Stimulated activated CD8-positive, alpha-beta memory T cell treated with anti-CD3 and anti-CD28 coated beads, Interleukin-4, amount 100 ng/mL, for 48 hours (primary cell): ENCODE results near the gene DCP2.

Experiments
- DNase-seq: peaks from one replicate; pipeline ENCODE4 v3.0.0-alpha.2; 2020

Gene DCP2

GRCh38 chr5:113022661-113023060 is 46.1 kb downstream of the DCP2 start:
- DNase-seq, result no peak

- DNase-seq, result no peak
Observed at GRCh38 chr5:113024076-113024697, 47.6 kb downstream of the DCP2 start.

GRCh38 chr5:113025596-113025995 is 49.0 kb downstream of the DCP2 start:
- no peak for DNase-seq

GRCh38 chr5:113026211-113026610 is 49.6 kb downstream of the DCP2 start:
- DNase-seq, result no peak

- DNase-seq, result no peak
Observed at GRCh38 chr5:113027015-113027414, 50.4 kb downstream of the DCP2 start.

GRCh38 chr5:113027431-113027830 is 50.8 kb downstream of the DCP2 start:
- no peak for DNase-seq

GRCh38 chr5:113029614-113030013 is 53.0 kb downstream of the DCP2 start:
- no peak for DNase-seq

- DNase-seq, result no peak
Observed at GRCh38 chr5:113031104-113031503, 54.5 kb downstream of the DCP2 start.

GRCh38 chr5:113031557-113031956 is 55.0 kb downstream of the DCP2 start:
- no peak for DNase-seq

- no peak for DNase-seq
Observed at GRCh38 chr5:113034182-113034773, 57.7 kb downstream of the DCP2 start.

- no peak for DNase-seq
Observed at GRCh38 chr5:113035096-113035495, 58.5 kb downstream of the DCP2 start.

GRCh38 chr5:113036321-113036720 is 59.7 kb downstream of the DCP2 start:
- DNase-seq, result no peak

GRCh38 chr5:113036826-113037225 is 60.2 kb downstream of the DCP2 start:
- no peak for DNase-seq

GRCh38 chr5:113038136-113038535 is 61.5 kb downstream of the DCP2 start:
- DNase-seq, result no peak

GRCh38 chr5:113038714-113039113 is 62.1 kb downstream of the DCP2 start:
- DNase-seq, result no peak

GRCh38 chr5:113039229-113039933 is 62.8 kb downstream of the DCP2 start:
- no peak for DNase-seq

- no peak for DNase-seq
Observed at GRCh38 chr5:113039934-113040285, 63.3 kb downstream of the DCP2 start.

GRCh38 chr5:113040672-113041260 is 64.2 kb downstream of the DCP2 start:
- DNase-seq, result no peak

- no peak for DNase-seq
Observed at GRCh38 chr5:113042491-113043243, 66.1 kb downstream of the DCP2 start.

GRCh38 chr5:113043491-113043931 is 66.9 kb downstream of the DCP2 start:
- peak; percentile 61 for DNase-seq

- no peak for DNase-seq
Observed at GRCh38 chr5:113044776-113045465, 68.3 kb downstream of the DCP2 start.

- DNase-seq, result no peak
Observed at GRCh38 chr5:113047234-113047633, 70.6 kb downstream of the DCP2 start.
